GM19463 (cell line): ENCODE measurements around the gene DMKN.
A peak's percentile ranks its signal among the peaks of the same experiment; 100 is the strongest.

Source experiments
- ATAC-seq: cut with Tn5 transposase; IDR thresholded peaks from one replicate; pipeline ENCODE4 v1.9.1; 2021; ENCODE audit warnings: mild to moderate bottlenecking, moderate library complexity; ENCODE audit not compliant: unreplicated experiment

Gene DMKN

GRCh38 chr19:35549879-35550523 is 36.6 kb upstream of the DMKN start:
- no peak for ATAC-seq

GRCh38 chr19:35549174-35549788 is 35.8 kb upstream of the DMKN start:
- ATAC-seq, result no peak

- ATAC-seq, result no peak
These were observed 33.1 kb upstream of the DMKN start for GRCh38 chr19:35546532-35546931.

- peak; percentile 54 for ATAC-seq
These were observed 32.5 kb upstream of the DMKN start for GRCh38 chr19:35545855-35546381.

- peak; percentile 82 for ATAC-seq
These were observed 31.8 kb upstream of the DMKN start, which contains the start of gene TMEM147 for GRCh38 chr19:35545001-35545854. TSS of gene TMEM147 (plus strand) at chr19:35545626. CDS start at chr19:35545740, 114 bp downstream.

GRCh38 chr19:35544110-35544802 is 30.8 kb upstream of the DMKN start:
- ATAC-seq, result no peak

- ATAC-seq, result no peak
These were observed 30.0 kb upstream of the DMKN start for GRCh38 chr19:35543280-35544109.

- ATAC-seq, result no peak
These were observed 28.8 kb upstream of the DMKN start for GRCh38 chr19:35542209-35542608.

- ATAC-seq, result no peak
These were observed 27.0 kb upstream of the DMKN start for GRCh38 chr19:35540356-35540927.

GRCh38 chr19:35539850-35540249 is 26.4 kb upstream of the DMKN start:
- ATAC-seq, result no peak

- ATAC-seq, result no peak
These were observed 25.9 kb upstream of the DMKN start for GRCh38 chr19:35539314-35539713.

GRCh38 chr19:35534803-35535480 is 21.5 kb upstream of the DMKN start:
- ATAC-seq, result no peak

GRCh38 chr19:35533822-35534392 is 20.5 kb upstream of the DMKN start:
- ATAC-seq, result no peak

- no peak for ATAC-seq
These were observed 19.9 kb upstream of the DMKN start, which contains the start of gene GAPDHS for GRCh38 chr19:35533201-35533821. TSS of gene GAPDHS (plus strand) at chr19:35533456. CDS start at chr19:35533528, 72 bp downstream.

GRCh38 chr19:35531291-35531690 is 17.8 kb upstream of the DMKN start:
- no peak for ATAC-seq

- no peak for ATAC-seq
These were observed 16.1 kb upstream of the DMKN start for GRCh38 chr19:35529241-35530218.
